Sigmoid colon (tissue), 7 donors: ENCODE data around the gene FAM3D. TPM values are rescaled to one million over a fixed set of nuclear protein-coding genes. Genes with fewer than 3 reads are reported as not detected.

ENCODE experiments used
- DNase-seq: peaks from one replicate; pipeline ENCODE4 v3.0.0-alpha.2; 2019
- H3K27ac ChIP-seq, 4 donors: fragments of 200-600 bp; sonication (generic); one replicate each; pipeline ENCODE4 v1.5.1; 2016 to 2019; ENCODE audit warnings: mild to moderate bottlenecking in 1 of 4
- H3K27me3 ChIP-seq, 3 donors: fragments of 200-600 bp; sonication (generic); one replicate each; pipeline ENCODE4 v1.5.1; 2019; ENCODE audit warnings: mild to moderate bottlenecking in 1 of 3
- H3K36me3 ChIP-seq, 4 donors: fragments of 200-600 bp; sonication (generic); one replicate each; pipeline ENCODE4 v1.5.1; 2016 to 2019
- H3K4me1 ChIP-seq, 4 donors: fragments of 200-600 bp; sonication (generic); one replicate each; pipeline ENCODE4 v1.5.1; 2017 to 2019
- H3K4me3 ChIP-seq, 4 donors: fragments of 200-600 bp; sonication (generic); one replicate each; pipeline ENCODE4 v1.5.1; 2017 to 2019; ENCODE audit warnings: mild to moderate bottlenecking in 2 of 4, moderate library complexity in 1 of 4
- H3K9me3 ChIP-seq, 4 donors: fragments of 200-600 bp in 3 of 4; sonication (generic) in 3 of 4; one replicate each; pipeline versions ENCODE4 v1.5.1 to v1.6.1; 2013 to 2019
- CTCF ChIP-seq, 4 experiments: fragments of 450-650 bp in 3 of 4; fragments of 200-600 bp in 1 of 4; IDR thresholded peaks; one replicate each; pipeline ENCODE4 v1.5.1; 2016 to 2019; ENCODE audit warnings: antibody characterized with exemption in 4 of 4, mild to moderate bottlenecking in 3 of 4, moderate library complexity in 2 of 4
- EP300 ChIP-seq, 4 donors: sonication (generic); formaldehyde crosslinking; IDR thresholded peaks; one replicate each; pipeline ENCODE4 v1.6.1; 2017; ENCODE audit warnings: antibody characterized with exemption in 4 of 4
- POLR2A ChIP-seq, 2 donors: fragments of 450-650 bp; IDR thresholded peaks; one replicate each; pipeline ENCODE4 v1.6.1; 2016; ENCODE audit warnings: antibody characterized with exemption in 2 of 2, mild to moderate bottlenecking in 2 of 2, moderate library complexity in 2 of 2
- POLR2AphosphoS5 ChIP-seq, 4 donors: sonication (generic); formaldehyde crosslinking; IDR thresholded peaks; one replicate each; pipeline ENCODE4 v1.6.1; 2017; ENCODE audit warnings: antibody characterized with exemption in 4 of 4
- WGBS, 2 donors: extraction: QIAGEN DNeasy Blood & Tissue Kit; methylation state at CpG; one replicate each; pipeline ENCODE4 v1.1.7; 2013; 5-methylcytosine and 5-hydroxymethylcytosine counted together
- intact Hi-C: fragments of 100-400 bp; cut with DNase I; formaldehyde crosslinking; loops from one replicate; pipeline ENCODE4 v1.15.1; 2023
- polyA plus RNA-seq, 3 donors: library from polyadenylated mRNA; stranded (reverse); fragments of 200-250 nt; gene quantifications; one replicate each; pipeline ENCODE4 v1.2.3, GENCODE V29; 2013
- total RNA-seq, 4 donors: library from RNA; depleted of rRNA; stranded (reverse); fragments of >200 nt; gene quantifications; one replicate each; pipeline ENCODE4 v1.1.0, GENCODE V29; 2016
- donor health status: healthy with polysubstance abuse.
- donor health status: Bipolar disorder and iron deficiency.
- donor health status: healthy.

Gene FAM3D
- total and polyA plus RNA-seq, 7 donors: 0.36 to 477 (median 215) TPM; not detected in 2

GRCh38 chr3:58631742-58632141, 34.8 kb downstream of the FAM3D start:
- Histone ChIP-seq H3K27me3 (no peaks in the 10 kb centered on the region), H3K36me3 (no peaks in the 10 kb centered on the region), H3K4me1 (peaks cover 0 to 23% (median 21%) of the 10 kb centered on the region in 4 donors), H3K4me3 (no peak overlapping the region), H3K27ac (no peak overlapping the region), H3K9me3 (no peaks in the 10 kb centered on the region)
- intact Hi-C loops: no loop called here
- no peak for DNase-seq
- no peak for TF ChIP-seq EP300 (IDR thresholded peaks at IDR 0.05)
- TF ChIP-seq CTCF (IDR thresholded peaks at IDR 0.05): no peak
- TF ChIP-seq POLR2AphosphoS5 (IDR thresholded peaks at IDR 0.05): no peak
- TF ChIP-seq POLR2A (IDR thresholded peaks at IDR 0.05): no peak
- WGBS, 2 donors: 29 to 32% methylated on average over 4 of the region's 4 CpGs

- no peak overlapping the region for H3K27ac ChIP-seq
- DNase-seq: no peak
- H3K4me3 ChIP-seq: no peak overlapping the region
- TF ChIP-seq CTCF (IDR thresholded peaks at IDR 0.05) (no peak), EP300 (IDR thresholded peaks at IDR 0.05) (no peak), POLR2A (IDR thresholded peaks at IDR 0.05) (no peak), POLR2AphosphoS5 (IDR thresholded peaks at IDR 0.05) (no peak)
- no peaks in the 10 kb centered on the region for H3K9me3 ChIP-seq
- WGBS, 2 donors: 59 to 80% methylated on average over 5 of the region's 5 CpGs
- H3K4me1 ChIP-seq: peaks cover 0 to 24% (median 21%) of the 10 kb centered on the region in 4 donors
- no peaks in the 10 kb centered on the region for H3K27me3 ChIP-seq
- intact Hi-C loops: loop anchor here (1.0 kb wide), 1 partner anchor 62 kb away; no protein-coding TSS in a partner anchor
- no peaks in the 10 kb centered on the region for H3K36me3 ChIP-seq
These were observed 35.9 kb downstream of the FAM3D start for GRCh38 chr3:58630710-58631092.

- intact Hi-C loops: loop anchor here (1.0 kb wide), 1 partner anchor 62 kb away; no protein-coding TSS in a partner anchor
- WGBS, 2 donors: 3 to 14% methylated on average over 9 of the region's 9 CpGs
- Histone ChIP-seq H3K27ac (peak overlapping the region; percentile 38 to 72 (median 54)), H3K9me3 (no peaks in the 10 kb centered on the region), H3K36me3 (no peaks in the 10 kb centered on the region), H3K4me3 (no peak overlapping the region), H3K4me1 (peaks cover 0 to 24% (median 21%) of the 10 kb centered on the region in 4 donors), H3K27me3 (no peaks in the 10 kb centered on the region)
- TF ChIP-seq CTCF (IDR thresholded peaks at IDR 0.05) (peak; percentile 71 to 98 (median 94)), POLR2AphosphoS5 (IDR thresholded peaks at IDR 0.05) (no peak), EP300 (IDR thresholded peaks at IDR 0.05) (no peak)
- peak; percentile 75 for DNase-seq
These were observed 36.4 kb downstream of the FAM3D start for GRCh38 chr3:58630076-58630709.

- no peak for TF ChIP-seq POLR2A (IDR thresholded peaks at IDR 0.05)
- TF ChIP-seq POLR2AphosphoS5 (IDR thresholded peaks at IDR 0.05): no peak
- no peak for TF ChIP-seq CTCF (IDR thresholded peaks at IDR 0.05)
- no peak for TF ChIP-seq EP300 (IDR thresholded peaks at IDR 0.05)
- H3K4me3 ChIP-seq: no peak overlapping the region
- WGBS, 2 donors: 50 to 67% methylated on average over 2 of the region's 2 CpGs
- no peaks in the 10 kb centered on the region for H3K36me3 ChIP-seq
- H3K27me3 ChIP-seq: no peaks in the 10 kb centered on the region
- DNase-seq: no peak
- intact Hi-C loops: loop anchor here (1.0 kb wide), 1 partner anchor 61 kb away; no protein-coding TSS in a partner anchor
- H3K4me1 ChIP-seq: peaks cover 0 to 24% (median 21%) of the 10 kb centered on the region in 4 donors
- H3K9me3 ChIP-seq: no peaks in the 10 kb centered on the region
- H3K27ac ChIP-seq: peak overlapping the region; percentile 38 to 72 (median 54)
These were observed 36.9 kb downstream of the FAM3D start for GRCh38 chr3:58629629-58630028.
